ENCODE data around the gene ZNF296.

DNA sequence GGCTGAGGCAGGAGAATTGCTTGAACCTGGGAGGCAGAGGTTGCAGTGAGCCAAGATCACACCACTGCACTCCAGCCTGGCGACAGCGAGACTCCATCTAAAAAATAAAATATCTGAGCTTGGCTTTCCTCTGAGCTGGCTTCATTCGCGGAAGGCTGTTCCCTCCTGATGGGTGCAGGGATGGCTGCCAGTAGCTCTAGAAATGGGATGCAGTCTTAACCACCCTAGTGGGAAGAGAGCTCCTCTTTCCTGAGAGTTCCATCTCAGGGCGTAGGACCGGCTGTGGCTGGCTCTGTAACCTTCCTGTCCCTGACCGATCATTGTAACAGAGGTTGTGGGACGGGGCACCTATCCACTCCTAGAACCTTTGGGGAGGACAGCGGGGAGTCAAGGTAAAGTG is 49.1 kb upstream of the ZNF296 start:
- TF ChIP-seq, protein P1, sequence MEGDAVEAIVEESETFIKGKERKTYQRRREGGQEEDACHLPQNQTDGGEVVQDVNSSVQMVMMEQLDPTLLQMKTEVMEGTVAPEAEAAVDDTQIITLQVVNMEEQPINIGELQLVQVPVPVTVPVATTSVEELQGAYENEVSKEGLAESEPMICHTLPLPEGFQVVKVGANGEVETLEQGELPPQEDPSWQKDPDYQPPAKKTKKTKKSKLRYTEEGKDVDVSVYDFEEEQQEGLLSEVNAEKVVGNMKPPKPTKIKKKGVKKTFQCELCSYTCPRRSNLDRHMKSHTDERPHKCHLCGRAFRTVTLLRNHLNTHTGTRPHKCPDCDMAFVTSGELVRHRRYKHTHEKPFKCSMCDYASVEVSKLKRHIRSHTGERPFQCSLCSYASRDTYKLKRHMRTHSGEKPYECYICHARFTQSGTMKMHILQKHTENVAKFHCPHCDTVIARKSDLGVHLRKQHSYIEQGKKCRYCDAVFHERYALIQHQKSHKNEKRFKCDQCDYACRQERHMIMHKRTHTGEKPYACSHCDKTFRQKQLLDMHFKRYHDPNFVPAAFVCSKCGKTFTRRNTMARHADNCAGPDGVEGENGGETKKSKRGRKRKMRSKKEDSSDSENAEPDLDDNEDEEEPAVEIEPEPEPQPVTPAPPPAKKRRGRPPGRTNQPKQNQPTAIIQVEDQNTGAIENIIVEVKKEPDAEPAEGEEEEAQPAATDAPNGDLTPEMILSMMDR (IDR thresholded peaks at IDR 0.05; ENCODE audit: insufficient read depth, low read depth, low read length), result no peak
- TF ChIP-seq EZH2 (IDR thresholded peaks at IDR 0.05; ENCODE audit: insufficient read depth, low read length), result no peak
